GM21825 (cell line): ENCODE results near the gene SMG6.

Source experiments
- ATAC-seq: cut with Tn5 transposase; IDR thresholded peaks from one replicate; pipeline ENCODE4 v1.9.1; 2021; ENCODE audit warnings: mild to moderate bottlenecking, moderate library complexity; ENCODE audit not compliant: unreplicated experiment

The SMG6 gene

DNA sequence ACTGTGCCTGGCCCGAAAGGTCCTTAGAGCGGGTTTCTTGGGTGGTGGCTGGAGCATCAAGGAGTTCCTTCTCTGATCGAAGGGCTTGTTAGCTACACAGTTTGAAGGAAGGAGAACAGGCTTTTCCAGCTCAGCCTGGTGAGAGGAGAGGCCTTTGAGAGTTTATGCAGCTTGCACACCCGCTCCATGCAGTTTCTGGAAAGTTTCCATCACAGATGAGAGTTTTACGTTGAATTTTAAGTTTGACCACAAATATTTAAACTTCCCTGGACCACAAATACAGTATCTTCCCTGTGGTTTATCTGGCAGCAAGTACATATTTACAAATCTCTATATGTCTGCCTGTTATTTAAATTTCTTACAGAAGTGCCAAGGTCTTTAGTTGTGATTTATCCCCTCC is 191.9 kb downstream of the SMG6 start:
- no peak for ATAC-seq

- no peak for ATAC-seq
Measured at GRCh38 chr17:2110436-2110835, 193.1 kb downstream of the SMG6 start.

DNA sequence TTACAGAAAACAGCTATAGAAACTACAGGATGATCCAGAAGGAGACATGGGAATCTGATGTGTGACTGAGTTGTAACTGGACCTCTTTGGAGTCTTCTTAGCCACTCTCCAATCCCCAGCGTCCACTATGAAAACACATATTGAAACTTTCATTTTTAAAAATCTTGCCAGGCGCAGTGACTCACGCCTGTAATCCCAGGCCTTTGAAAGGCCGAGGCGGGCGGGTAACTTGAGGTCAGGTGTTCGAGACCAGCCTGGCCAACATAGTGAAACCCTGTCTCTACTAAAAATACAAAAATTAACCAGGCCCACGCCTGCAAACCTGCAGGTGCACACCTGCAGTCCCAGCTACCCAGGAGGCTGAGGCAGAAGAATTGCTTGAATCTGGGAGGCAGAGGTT is 195.4 kb downstream of the SMG6 start:
- ATAC-seq = no peak

- no peak for ATAC-seq
Measured at GRCh38 chr17:2107506-2107905, 196.1 kb downstream of the SMG6 start.

GRCh38 chr17:2107050-2107449 is 196.5 kb downstream of the SMG6 start:
- ATAC-seq = no peak

- ATAC-seq = no peak
Measured at GRCh38 chr17:2106308-2106955, 197.2 kb downstream of the SMG6 start.

DNA sequence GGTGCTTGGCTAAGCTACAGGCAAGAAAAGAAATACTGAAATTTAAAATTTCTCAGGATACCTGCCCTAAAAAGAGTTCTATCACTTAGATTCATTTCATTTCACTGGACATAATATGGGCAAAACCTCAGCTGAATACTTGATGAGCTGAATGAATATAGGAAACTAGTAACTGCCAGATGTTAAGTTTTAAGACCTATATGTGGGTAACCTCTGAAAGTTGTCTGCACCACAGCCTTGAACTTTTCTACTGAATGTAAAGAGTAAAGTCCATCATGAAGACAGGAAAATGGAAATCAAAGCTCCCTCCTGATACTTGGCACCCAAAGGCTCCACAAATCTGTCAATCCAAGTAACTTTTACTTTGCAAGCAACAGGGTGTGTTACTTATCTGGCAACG is 197.9 kb downstream of the SMG6 start:
- no peak for ATAC-seq

DNA sequence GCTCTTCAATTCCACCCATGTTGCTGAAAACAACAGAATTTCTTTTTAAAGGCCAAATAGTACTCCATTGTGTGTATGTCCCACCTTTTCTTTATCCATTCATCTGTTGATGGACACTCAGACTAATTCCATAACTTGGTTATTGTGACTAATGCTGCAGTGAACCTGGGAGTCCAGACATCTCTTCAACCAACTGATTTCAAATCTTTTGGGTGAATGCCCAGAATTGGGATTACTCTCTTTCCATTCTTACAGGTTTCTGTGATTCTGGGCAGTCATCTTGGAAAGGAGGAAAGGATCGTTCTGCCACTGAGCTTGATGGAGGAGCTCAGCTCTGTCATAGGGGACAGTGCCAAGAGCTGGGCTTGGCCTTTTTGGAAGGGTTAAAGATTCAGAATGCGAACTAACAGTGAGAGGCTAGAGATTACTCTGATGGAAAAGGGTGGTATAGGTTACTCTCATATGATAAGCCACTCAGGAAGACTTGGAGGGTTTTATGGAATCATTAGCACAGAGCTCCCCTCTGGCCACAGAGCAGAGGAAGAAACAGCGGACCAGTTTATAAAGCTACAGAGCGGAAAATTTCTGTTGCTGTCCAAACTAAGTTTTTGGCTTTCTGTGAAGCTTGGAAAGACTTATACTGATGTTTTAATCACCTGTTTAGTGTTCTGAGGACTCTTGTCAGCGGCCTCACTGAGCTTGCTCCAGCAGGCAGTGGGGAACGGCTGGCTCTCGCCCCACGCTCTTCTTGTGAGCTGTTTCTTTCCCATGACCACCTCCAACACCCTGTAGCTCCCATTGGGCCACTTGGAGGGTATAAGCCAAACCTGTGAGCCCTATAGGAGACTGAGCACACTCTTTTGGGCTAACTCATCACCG is 200.4 kb downstream of the SMG6 start:
- no peak for ATAC-seq

DNA sequence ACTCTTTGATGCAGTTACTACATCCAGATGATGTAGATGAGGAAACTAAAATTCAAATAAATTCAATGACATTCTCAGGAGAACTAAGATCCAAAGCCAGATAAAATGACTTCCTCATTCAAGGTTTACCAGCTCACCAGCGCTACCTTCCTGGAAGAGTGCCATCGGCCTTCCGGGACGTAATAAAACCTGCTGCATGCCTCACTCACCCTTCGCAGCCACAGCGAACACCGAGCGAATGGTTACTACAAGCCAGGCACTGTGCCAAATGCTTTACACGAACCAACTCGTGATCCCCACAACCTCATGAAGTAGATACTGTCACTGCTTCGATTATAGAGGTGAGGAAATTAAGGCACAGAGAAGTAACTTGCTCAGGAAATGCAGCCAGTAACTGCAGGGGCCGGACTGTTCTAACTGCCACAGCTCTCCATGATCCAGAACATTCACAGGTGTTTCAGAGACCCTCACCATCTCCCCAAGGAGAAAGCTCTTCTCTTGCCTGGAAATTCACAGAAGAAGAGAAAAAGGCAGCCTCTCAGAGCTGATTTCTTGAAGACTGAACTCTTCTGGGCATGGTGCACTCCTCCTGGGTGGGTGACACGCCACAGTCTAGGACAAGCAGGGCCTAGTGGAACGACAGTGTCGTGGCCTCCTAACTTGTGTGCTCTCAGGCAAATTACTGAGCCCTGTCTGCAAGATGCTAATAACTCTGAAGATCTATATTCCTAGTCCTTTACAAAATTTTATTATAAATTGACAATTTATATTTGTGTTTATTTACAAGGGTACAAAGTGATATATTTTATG is 201.9 kb downstream of the SMG6 start:
- no peak for ATAC-seq

DNA sequence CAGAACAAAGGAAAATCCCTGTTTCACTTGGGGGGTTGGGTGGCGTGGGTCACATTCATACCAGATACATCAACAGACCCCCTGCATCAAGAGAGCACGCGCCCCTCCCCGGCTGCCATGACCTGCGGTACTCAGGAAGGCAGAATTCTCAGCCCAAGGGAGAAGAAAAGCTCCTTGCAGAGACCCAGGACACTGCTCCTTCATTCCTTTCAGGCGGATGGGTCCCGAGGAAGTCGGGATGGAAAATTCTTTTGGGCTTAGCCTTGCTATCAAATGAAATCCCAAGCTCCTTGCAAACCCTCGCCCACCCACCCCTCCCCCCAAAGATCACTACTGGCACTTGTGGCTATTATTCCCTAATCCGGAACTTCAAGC is 208.1 kb downstream of the SMG6 start:
- ATAC-seq = no peak

GRCh38 chr17:2094891-2095535 is 208.6 kb downstream of the SMG6 start:
- no peak for ATAC-seq

- no peak for ATAC-seq
Measured at GRCh38 chr17:2093349-2093748, 210.2 kb downstream of the SMG6 start.

- no peak for ATAC-seq
Measured at GRCh38 chr17:2092253-2092652, 211.3 kb downstream of the SMG6 start.

DNA sequence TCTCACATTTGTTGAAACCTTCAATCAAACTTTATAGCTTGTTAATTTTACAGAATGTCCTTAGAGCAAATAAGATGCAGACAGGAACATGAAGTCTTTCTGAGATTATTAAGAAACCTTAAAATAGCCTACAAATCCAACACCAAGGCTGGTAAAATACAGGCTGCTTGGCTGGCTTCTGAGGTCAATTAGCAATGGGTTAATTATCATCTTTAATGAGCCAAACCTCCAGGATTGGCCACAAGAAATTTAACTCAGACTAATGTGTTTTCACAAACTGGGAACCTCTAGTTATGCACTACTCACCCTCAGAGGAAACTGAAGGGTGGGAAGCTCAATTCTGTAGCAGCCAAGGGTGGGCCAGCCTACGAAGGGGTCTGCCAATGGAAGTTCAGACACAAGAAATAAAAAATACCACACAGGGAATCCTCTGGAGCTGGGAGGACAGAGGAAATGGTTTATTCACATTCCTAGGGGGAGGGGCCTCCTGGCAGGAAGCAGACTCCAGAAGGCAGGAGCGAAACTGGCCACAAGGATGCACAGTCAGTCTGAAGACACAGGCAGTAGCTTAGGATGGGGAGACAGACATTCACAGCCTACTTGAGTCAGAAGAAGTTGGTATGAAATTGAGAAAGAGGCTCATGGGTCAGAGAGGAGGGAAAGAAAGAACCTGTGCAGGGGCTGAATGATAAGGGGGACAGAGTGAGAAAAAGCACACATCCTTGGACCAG is 212.6 kb downstream of the SMG6 start:
- no peak for ATAC-seq

DNA sequence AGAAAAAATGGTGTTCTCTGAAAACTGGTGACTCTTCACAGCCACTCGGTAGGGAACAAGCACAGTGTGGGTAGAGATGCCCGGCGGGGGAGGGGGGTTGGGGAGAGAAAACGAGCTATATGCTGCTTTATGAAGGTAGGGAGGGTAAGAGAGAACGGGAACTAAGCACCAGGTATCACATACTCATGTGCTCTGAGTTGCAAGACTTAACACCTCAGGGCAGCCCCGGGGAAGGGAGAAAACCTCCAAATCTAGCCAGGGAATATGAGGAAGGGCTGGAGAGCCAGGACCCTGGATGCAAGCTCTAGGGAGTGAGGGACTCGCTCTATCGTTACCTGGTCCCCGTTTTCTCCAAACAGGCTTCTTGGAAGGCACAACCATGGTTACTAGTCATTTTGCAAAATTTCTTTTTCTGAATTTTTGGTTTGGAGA is 213.4 kb downstream of the SMG6 start:
- no peak for ATAC-seq

DNA sequence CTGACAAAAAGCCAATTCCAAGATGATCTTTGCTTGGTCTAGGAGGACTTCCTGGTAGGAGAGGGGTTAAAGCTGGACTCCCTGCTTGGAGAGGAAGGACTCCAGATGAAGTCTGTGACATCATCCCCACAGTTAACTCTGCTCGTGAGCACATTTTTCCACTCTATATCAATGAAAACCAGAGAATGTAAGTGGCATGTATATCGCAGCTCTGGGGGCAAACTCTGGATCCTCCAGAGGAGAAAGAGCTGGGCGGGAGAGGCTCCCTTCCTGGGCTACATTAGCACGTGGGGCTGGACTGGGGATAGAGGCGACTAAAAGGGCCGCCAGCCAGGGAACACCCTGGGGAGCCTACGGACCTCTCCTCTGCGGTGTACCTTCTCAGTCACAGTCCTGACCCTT is 214.6 kb downstream of the SMG6 start:
- ATAC-seq = peak; percentile 7

DNA sequence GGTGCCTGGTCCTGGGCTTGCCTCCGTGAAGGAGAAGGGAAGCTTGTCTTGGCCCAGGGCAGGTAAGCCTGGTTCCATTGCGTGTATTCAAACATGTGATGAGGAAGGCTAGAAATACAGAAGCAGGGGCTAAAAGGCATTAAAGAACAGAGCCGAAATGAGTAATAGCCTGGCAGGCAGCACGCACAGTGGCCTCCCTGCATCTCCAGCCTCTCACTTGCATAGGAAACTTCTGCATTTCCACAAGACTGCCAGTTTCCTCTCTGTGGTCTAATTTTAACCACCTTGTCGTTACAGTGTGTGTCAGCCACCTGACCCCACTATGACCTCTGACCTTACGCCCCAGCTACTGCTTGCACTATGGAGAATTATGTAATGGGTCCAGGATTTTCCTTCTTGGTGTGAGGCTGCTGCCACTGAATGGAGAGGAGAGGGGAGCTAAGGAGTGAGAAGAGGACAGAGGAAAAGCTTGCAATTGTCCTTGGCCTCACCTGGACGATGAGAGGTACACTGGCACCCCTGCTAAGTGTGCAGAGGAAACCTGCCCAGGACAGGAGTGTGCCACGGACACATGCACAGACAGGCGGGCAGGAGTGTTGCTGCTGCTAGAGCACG is 215.9 kb downstream of the SMG6 start:
- peak; percentile 40 for ATAC-seq

DNA sequence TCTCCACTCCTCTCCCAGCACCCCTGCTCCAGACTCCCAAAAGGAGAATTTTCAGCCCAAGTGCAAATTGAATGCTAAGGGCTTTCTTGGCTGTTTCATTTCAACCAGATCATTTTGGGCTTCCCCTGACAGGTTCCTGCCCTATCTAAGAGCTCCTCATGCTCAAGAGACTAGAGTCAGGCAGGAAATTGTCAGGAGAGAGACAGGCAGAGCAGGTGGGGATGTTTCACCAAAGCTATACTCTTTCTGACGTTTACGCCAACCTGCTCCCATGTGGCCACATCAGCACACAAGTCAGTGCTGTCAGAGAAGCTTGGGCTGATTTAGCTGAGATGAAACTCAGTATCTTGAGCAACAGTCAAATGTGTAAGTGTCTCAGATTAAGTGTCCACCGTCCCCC is 217.3 kb downstream of the SMG6 start:
- no peak for ATAC-seq

- no peak for ATAC-seq
Measured at GRCh38 chr17:2085648-2085949, 218.0 kb downstream of the SMG6 start.
